Measurements from ENCODE around the gene MAML3. TPM values are rescaled to one million over a fixed set of nuclear protein-coding genes. Genes with fewer than 3 reads are reported as not detected.
A peak's percentile ranks its signal among the peaks of the same experiment; 100 is the strongest.

MAML3 gene
- total and polyA plus RNA-seq, 8 donors = 1.7 to 20.3 (median 8.4) TPM

DNA sequence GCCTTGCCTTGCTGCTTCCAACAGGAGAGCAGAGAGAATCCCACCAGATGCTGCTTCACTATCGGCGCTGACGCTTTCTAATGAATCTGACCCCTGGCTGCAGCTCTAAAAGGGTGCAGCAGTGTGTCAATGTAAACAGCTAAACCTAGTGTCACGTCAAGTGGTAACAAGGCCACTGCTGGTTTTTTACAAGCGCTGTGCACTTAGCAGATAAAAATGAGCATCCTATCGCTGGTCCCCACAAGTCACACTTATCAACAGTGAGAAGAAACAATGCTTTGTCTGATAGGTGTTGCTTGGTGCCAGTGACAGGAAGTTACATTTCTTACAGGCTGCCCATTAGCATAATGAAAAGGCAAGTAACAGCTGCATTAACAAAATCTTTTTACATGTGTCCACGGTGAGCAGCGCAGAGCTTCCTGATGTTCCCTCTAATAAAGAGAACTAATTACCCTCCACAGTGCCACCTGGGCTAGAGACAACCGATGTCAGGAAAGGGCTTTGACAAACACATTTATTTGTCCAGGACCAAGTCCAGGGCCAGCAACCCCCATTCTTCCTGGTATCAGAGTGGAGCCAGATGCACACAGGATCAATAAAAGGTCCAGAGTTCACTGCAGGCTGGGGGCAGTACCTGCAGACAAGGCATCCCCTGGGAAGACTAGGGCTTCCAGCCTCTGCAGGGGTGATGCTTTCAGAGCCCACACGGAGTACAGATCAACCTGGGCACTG, 312.4 kb downstream of the MAML3 start:
- intact Hi-C loops (cut with DNase I; ENCODE audit: low total_unique reads) = no loop called here
- Histone ChIP-seq H3K4me3 (no peak overlapping the region), H3K9me3 (no peaks in the 10 kb centered on the region), H3K27ac (no peak overlapping the region), H3K4me1 (peaks cover 0 to 20% (median 11%) of the 10 kb centered on the region in 4 donors), H3K36me3 (no peaks in the 10 kb centered on the region), H3K27me3 (no peaks in the 10 kb centered on the region)
- TF ChIP-seq CTCF (IDR thresholded peaks at IDR 0.05) = no peak
- no peak for TF ChIP-seq EP300 (IDR thresholded peaks at IDR 0.05)
- TF ChIP-seq POLR2AphosphoS5 (IDR thresholded peaks at IDR 0.05) = no peak
- TF ChIP-seq POLR2A (IDR thresholded peaks at IDR 0.05) = no peak
- peak in 1 of 2 donors; percentile 51 for DNase-seq
- 54 to 69% (median 56%) methylated on average over 10 of the region's 10 CpGs for WGBS, 5 donors

GRCh38 chr4:139840773-139841172, 313.2 kb downstream of the MAML3 start:
- intact Hi-C loops (cut with DNase I; ENCODE audit: low total_unique reads) = no loop called here
- WGBS, 5 donors = 94 to 99% (median 95%) methylated on average over 2 of the region's 2 CpGs

GRCh38 chr4:139839403-139840031, 314.5 kb downstream of the MAML3 start:
- H3K36me3 ChIP-seq = no peaks in the 10 kb centered on the region
- intact Hi-C loops (cut with DNase I; ENCODE audit: low total_unique reads) = no loop called here
- no peak for DNase-seq
- TF ChIP-seq POLR2AphosphoS5 (IDR thresholded peaks at IDR 0.05) (no peak), POLR2A (IDR thresholded peaks at IDR 0.05) (no peak), CTCF (IDR thresholded peaks at IDR 0.05) (no peak), EP300 (IDR thresholded peaks at IDR 0.05) (no peak)
- no peaks in the 10 kb centered on the region for H3K27me3 ChIP-seq
- no peak overlapping the region for H3K27ac ChIP-seq
- WGBS, 5 donors = 75 to 87% (median 84%) methylated on average over 6 of the region's 6 CpGs
- H3K4me3 ChIP-seq = no peak overlapping the region
- no peaks in the 10 kb centered on the region for H3K9me3 ChIP-seq
- H3K4me1 ChIP-seq = peaks cover 0 to 27% (median 11%) of the 10 kb centered on the region in 4 donors

More at GRCh38 chr4:139840773-139841172, 313.2 kb downstream of the MAML3 start:
- Histone ChIP-seq H3K36me3 (no peaks in the 10 kb centered on the region), H3K4me3 (no peak overlapping the region), H3K27ac (no peak overlapping the region), H3K4me1 (peaks cover 0 to 20% (median 11%) of the 10 kb centered on the region in 4 donors), H3K9me3 (no peaks in the 10 kb centered on the region), H3K27me3 (no peaks in the 10 kb centered on the region)
- TF ChIP-seq POLR2AphosphoS5 (IDR thresholded peaks at IDR 0.05) (no peak), EP300 (IDR thresholded peaks at IDR 0.05) (no peak), CTCF (IDR thresholded peaks at IDR 0.05) (no peak), POLR2A (IDR thresholded peaks at IDR 0.05) (no peak)
- no peak for DNase-seq

GRCh38 chr4:139838811-139839210, 315.2 kb downstream of the MAML3 start:
- intact Hi-C loops (cut with DNase I; ENCODE audit: low total_unique reads) = no loop called here
- TF ChIP-seq POLR2A (IDR thresholded peaks at IDR 0.05) = no peak
- TF ChIP-seq POLR2AphosphoS5 (IDR thresholded peaks at IDR 0.05) = no peak
- TF ChIP-seq CTCF (IDR thresholded peaks at IDR 0.05) = no peak
- TF ChIP-seq EP300 (IDR thresholded peaks at IDR 0.05) = no peak
- no peak overlapping the region for H3K27ac ChIP-seq
- peaks cover 0 to 27% (median 11%) of the 10 kb centered on the region in 4 donors for H3K4me1 ChIP-seq
- H3K36me3 ChIP-seq = no peaks in the 10 kb centered on the region
- H3K4me3 ChIP-seq = no peak overlapping the region
- no peaks in the 10 kb centered on the region for H3K27me3 ChIP-seq
- WGBS, 5 donors = 88 to 95% (median 91%) methylated on average over 3 of the region's 3 CpGs
- H3K9me3 ChIP-seq = no peaks in the 10 kb centered on the region
- DNase-seq = no peak
